ENCODE data around the gene SERPINA3.

DNA sequence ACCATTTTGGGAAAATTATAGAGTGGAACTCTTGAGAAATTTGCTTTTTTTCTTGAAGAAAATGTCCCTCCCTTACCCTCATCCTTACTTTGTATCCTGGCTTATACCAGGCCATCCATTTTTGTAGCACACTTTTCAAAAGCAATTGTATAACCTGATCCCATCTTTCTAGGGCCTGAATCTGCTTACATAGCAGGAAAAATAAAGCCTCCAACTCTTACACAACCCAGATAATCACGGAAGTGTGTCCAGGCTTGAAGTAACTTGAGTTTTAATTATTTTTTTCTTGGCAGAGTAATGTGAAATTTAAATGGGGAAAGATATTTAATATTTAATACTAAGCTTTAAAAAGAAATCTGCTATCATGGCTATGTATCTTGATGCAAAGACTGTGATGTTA lies 23.0 kb downstream of the SERPINA3 start:
- TF ChIP-seq SPI1 (IDR thresholded peaks at IDR 0.05; ENCODE audit: low read depth, low read length) (no peak), POLR2A (IDR thresholded peaks at IDR 0.05; ENCODE audit: low read depth, low read length) (no peak), POLR2AphosphoS5 (IDR thresholded peaks at IDR 0.05; ENCODE audit: low read depth, low read length) (no peak), TAF1 (IDR thresholded peaks at IDR 0.05; ENCODE audit: low read depth, low read length) (no peak), PAX5 (IDR thresholded peaks at IDR 0.05; ENCODE audit: insufficient read depth, low read length, severe bottlenecking) (no peak), POU2F2 (IDR thresholded peaks at IDR 0.05; ENCODE audit: low read depth, low read length) (no peak)
